Non-pigmented ciliary epithelial cell (primary cell): Measurements from ENCODE around the gene OLAH.
A peak's percentile ranks its signal among the peaks of the same experiment; 100 is the strongest.

Experiments used
- DNase-seq: peaks from one replicate; pipeline ENCODE4 v3.0.0-alpha.2; 2010; ENCODE audit warnings: low read depth

The OLAH gene

GRCh38 chr10:15069230-15069629 lies 25.5 kb downstream of the OLAH start:
- no peak for DNase-seq

GRCh38 chr10:15072358-15072757 lies 28.6 kb downstream of the OLAH start:
- no peak for DNase-seq

- DNase-seq = no peak
These were observed 31.7 kb downstream of the OLAH start for GRCh38 chr10:15075421-15075820.

GRCh38 chr10:15083674-15084501 lies 40.1 kb downstream of the OLAH start:
- no peak for DNase-seq

GRCh38 chr10:15084502-15084922 lies 40.8 kb downstream of the OLAH start:
- DNase-seq = peak; percentile 83

- no peak for DNase-seq
These were observed 44.9 kb downstream of the OLAH start, which contains the start of gene ACBD7 for GRCh38 chr10:15088428-15089261. Gene ACBD7, minus strand, starts transcription at chr10:15088776. Its CDS starts 48 bp downstream, at chr10:15088728.

- DNase-seq = no peak
These were observed 47.7 kb downstream of the OLAH start for GRCh38 chr10:15091418-15091817.

- DNase-seq = no peak
These were observed 49.2 kb downstream of the OLAH start for GRCh38 chr10:15092855-15093408.

- no peak for DNase-seq
These were observed 52.9 kb downstream of the OLAH start for GRCh38 chr10:15096661-15097010.

GRCh38 chr10:15097011-15097812 lies 53.5 kb downstream of the OLAH start, which contains the start of gene RPP38:
Gene RPP38, plus strand, starts transcription at chr10:15097355. Its CDS starts 5,960 bp downstream, at chr10:15103315.
- peak; percentile 76 for DNase-seq

GRCh38 chr10:15099886-15100285 lies 56.1 kb downstream of the OLAH start:
- no peak for DNase-seq

GRCh38 chr10:15103513-15103912 lies 59.8 kb downstream of the OLAH start:
- no peak for DNase-seq

GRCh38 chr10:15106352-15107013 lies 62.7 kb downstream of the OLAH start:
- peak; percentile 31 for DNase-seq

GRCh38 chr10:15112657-15113056 lies 68.9 kb downstream of the OLAH start:
- DNase-seq = no peak

GRCh38 chr10:15113766-15114165 lies 70.0 kb downstream of the OLAH start:
- no peak for DNase-seq

- DNase-seq = no peak
These were observed 72.5 kb downstream of the OLAH start for GRCh38 chr10:15116225-15116624.

- no peak for DNase-seq
These were observed 74.9 kb downstream of the OLAH start for GRCh38 chr10:15118615-15119014.

GRCh38 chr10:15120523-15120922 lies 76.8 kb downstream of the OLAH start:
- peak; percentile 55 for DNase-seq

GRCh38 chr10:15121707-15122106 lies 78.0 kb downstream of the OLAH start:
- no peak for DNase-seq

- DNase-seq = no peak
These were observed 78.8 kb downstream of the OLAH start for GRCh38 chr10:15122477-15123030.
